ENCODE measurements around the gene SGMS1. TPM values are rescaled to one million over a fixed set of nuclear protein-coding genes. Genes with fewer than 3 reads are reported as not detected.
"Not testable (repeated sequence)": the region's sequence is repeated elsewhere in the genome, so short reads cannot be mapped to it uniquely, and the experiment has no call there.

SGMS1 gene
- total RNA-seq, 4 donors from 2014 or later, result 153 to 235 (median 186) TPM

GRCh38 chr10:50379616-50380015, 244.1 kb downstream of the SGMS1 start:
- DNase-seq (ENCODE audit: low spot score in 2 of 2), result no peak
- H3K4me3 ChIP-seq (ENCODE audit: low read depth, poor library complexity, severe bottlenecking), result no peak overlapping the region
- TF ChIP-seq CTCF (IDR thresholded peaks at IDR 0.05), result no peak
- TF ChIP-seq POLR2A (IDR thresholded peaks at IDR 0.05), result no peak
- intact Hi-C loops (cut with DNase I; ENCODE audit: low total_unique reads), result loop anchor here (1.0 kb wide), 1 partner anchor 12 kb away; no protein-coding TSS in a partner anchor
- WGBS, 2 donors, result 33 to 35% methylated on average over 2 of the region's 2 CpGs

- no peak overlapping the region for H3K4me3 ChIP-seq (ENCODE audit: low read depth, poor library complexity, severe bottlenecking)
- no peak for TF ChIP-seq CTCF (IDR thresholded peaks at IDR 0.05)
- no peak for TF ChIP-seq POLR2A (IDR thresholded peaks at IDR 0.05)
- intact Hi-C loops (cut with DNase I; ENCODE audit: low total_unique reads), result no loop called here
- 99 to 100% methylated on average over 2 of the region's 2 CpGs for WGBS, 2 donors
- DNase-seq (ENCODE audit: low spot score in 2 of 2), result no peak
These were observed 248.0 kb downstream of the SGMS1 start for GRCh38 chr10:50375745-50376144.

GRCh38 chr10:50375051-50375452, 248.7 kb downstream of the SGMS1 start:
- no peak for DNase-seq (ENCODE audit: low spot score in 2 of 2)

GRCh38 chr10:50373821-50374501, 249.8 kb downstream of the SGMS1 start:
- 11 to 14% methylated on average over 1 of the region's 1 CpG for WGBS, 2 donors
- intact Hi-C loops (cut with DNase I; ENCODE audit: low total_unique reads), result no loop called here
- DNase-seq (ENCODE audit: low spot score in 2 of 2), result no peak

More at GRCh38 chr10:50375051-50375452, 248.7 kb downstream of the SGMS1 start:
- intact Hi-C loops (cut with DNase I; ENCODE audit: low total_unique reads), result no loop called here
- no peak overlapping the region for H3K4me3 ChIP-seq (ENCODE audit: low read depth, poor library complexity, severe bottlenecking)
- TF ChIP-seq CTCF (IDR thresholded peaks at IDR 0.05) (no peak), POLR2A (IDR thresholded peaks at IDR 0.05) (no peak)

GRCh38 chr10:50369931-50370330, 253.8 kb downstream of the SGMS1 start:
- DNase-seq (ENCODE audit: low spot score in 2 of 2), result no peak
- H3K4me3 ChIP-seq (ENCODE audit: low read depth, poor library complexity, severe bottlenecking), result no peak overlapping the region
- WGBS, 2 donors, result 96 to 100% methylated on average over 1 of the region's 1 CpG
- intact Hi-C loops (cut with DNase I; ENCODE audit: low total_unique reads), result no loop called here
- TF ChIP-seq CTCF (IDR thresholded peaks at IDR 0.05), result no peak

More at GRCh38 chr10:50373821-50374501, 249.8 kb downstream of the SGMS1 start:
- no peak overlapping the region for H3K4me3 ChIP-seq (ENCODE audit: low read depth, poor library complexity, severe bottlenecking)
- TF ChIP-seq CTCF (IDR thresholded peaks at IDR 0.05), result no peak
- no peak for TF ChIP-seq POLR2A (IDR thresholded peaks at IDR 0.05)

- no peak overlapping the region for H3K4me3 ChIP-seq (ENCODE audit: low read depth, poor library complexity, severe bottlenecking)
- 86 to 89% methylated on average over 1 of the region's 1 CpG for WGBS, 2 donors
- TF ChIP-seq CTCF (IDR thresholded peaks at IDR 0.05) (no peak), POLR2A (IDR thresholded peaks at IDR 0.05) (no peak)
- no peak for DNase-seq (ENCODE audit: low spot score in 2 of 2)
- intact Hi-C loops (cut with DNase I; ENCODE audit: low total_unique reads), result loop anchor here (1.0 kb wide), 1 partner anchor 13 kb away; no protein-coding TSS in a partner anchor
These were observed 256.0 kb downstream of the SGMS1 start for GRCh38 chr10:50367732-50368131.

- intact Hi-C loops (cut with DNase I; ENCODE audit: low total_unique reads); DNase-seq (ENCODE audit: low spot score in 2 of 2); H3K4me3 ChIP-seq (ENCODE audit: low read depth, poor library complexity, severe bottlenecking): not testable (repeated sequence)
These were observed 257.3 kb downstream of the SGMS1 start for GRCh38 chr10:50366421-50366820.

GRCh38 chr10:50364730-50365129, 259.0 kb downstream of the SGMS1 start:
- DNase-seq (ENCODE audit: low spot score in 2 of 2); H3K4me3 ChIP-seq (ENCODE audit: low read depth, poor library complexity, severe bottlenecking); intact Hi-C loops (cut with DNase I; ENCODE audit: low total_unique reads): not testable (repeated sequence)
- 80 to 81% methylated on average over 3 of the region's 3 CpGs for WGBS, 2 donors

More at GRCh38 chr10:50366421-50366820, 257.3 kb downstream of the SGMS1 start:
- 74 to 83% methylated on average over 4 of the region's 4 CpGs for WGBS, 2 donors
